NOMO-1 treated with DMSO at 0.1 percent for 48 hours (cell line): Measurements from ENCODE around the gene RHOXF2.
"Not testable (repeated sequence)": the region's sequence is repeated elsewhere in the genome, so short reads cannot be mapped to it uniquely, and the experiment has no call there.

ENCODE experiments used
- DNase-seq: peaks from one replicate; lab custom pipeline; 2025; ENCODE audit not compliant: unreplicated experiment; lab: John Stamatoyannopoulos, UW

Gene RHOXF2

DNA sequence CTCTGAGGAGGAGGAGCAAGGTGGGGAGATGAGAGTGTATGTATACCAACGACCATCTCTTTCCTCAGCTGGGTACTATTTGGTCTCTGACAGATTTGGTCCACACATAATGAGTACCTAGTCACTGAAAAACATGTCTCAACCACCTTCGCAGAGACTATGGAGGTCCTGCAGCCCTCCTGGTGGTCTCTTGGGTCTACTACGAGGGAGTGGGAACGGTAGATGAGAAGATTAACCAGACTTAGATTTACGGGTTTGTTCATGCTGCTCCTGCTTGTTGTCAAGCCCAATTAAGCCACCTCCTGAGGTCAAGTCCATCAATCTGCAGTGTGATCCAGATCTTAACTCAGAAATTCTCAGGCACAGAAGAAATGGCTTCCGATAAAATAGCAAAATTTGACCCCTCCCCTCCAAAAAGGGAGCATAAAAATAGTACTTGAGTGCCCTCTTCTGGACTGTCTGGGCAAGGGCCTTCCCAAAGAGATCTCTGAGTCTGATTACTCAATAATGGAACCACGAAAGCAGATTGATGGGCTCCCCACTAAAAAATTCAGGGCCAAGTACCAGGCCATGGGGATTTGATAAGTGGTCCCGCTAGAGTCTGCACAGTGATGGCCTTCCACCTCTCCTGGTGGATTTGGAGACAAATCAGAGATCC is 38.3 kb downstream of the RHOXF2 start:
- DNase-seq, result not testable (repeated sequence)

GRCh38 chrX:120200851-120201250 is 42.4 kb downstream of the RHOXF2 start:
- DNase-seq, result no peak

DNA sequence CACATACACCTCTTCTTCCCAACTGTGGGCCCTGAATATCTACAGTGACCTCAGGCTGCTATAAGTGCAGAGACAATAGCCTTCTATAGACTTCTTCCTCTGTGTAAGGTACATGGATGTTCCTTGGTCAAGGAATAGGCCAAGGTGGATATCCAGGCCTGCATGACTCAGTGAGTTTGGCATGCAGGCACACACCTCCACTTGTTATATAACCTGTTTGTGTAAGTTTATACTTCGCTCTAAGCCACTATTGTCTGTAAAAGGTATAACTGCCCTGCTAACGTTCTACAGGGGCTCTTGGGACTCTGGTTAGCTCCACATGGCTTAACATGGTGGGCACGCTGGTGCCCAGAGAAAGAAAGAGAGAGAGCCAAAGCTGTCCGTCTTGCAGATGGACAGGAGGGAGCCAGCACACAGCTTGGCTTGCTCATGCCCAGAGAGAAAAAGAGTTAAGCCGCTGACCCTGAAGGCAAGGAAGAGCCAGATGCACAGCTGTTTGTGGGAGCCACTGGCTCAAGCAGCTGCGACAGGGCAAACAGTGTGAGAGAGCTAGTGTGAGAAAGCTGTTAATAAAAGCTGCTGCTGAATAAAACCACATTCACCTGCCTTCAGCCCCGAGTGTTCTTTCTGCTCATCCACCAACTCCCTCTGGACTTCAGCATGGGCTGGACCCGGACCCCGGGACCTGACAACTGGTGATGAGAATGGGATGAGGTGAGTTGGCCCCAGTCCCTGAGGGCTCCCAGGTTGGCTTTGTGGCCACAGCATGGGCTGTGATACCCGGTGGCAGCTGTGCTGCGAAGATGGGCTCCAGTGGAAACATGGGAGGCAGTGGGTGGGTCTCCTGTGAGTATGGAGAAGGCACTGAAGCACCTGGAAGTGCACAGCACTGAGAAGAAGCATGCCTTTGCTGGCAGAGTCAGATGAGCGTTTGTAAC is 47.7 kb downstream of the RHOXF2 start:
- DNase-seq, result no peak

- DNase-seq, result no peak
Measured at GRCh38 chrX:120207009-120207605, 48.7 kb downstream of the RHOXF2 start.

DNA sequence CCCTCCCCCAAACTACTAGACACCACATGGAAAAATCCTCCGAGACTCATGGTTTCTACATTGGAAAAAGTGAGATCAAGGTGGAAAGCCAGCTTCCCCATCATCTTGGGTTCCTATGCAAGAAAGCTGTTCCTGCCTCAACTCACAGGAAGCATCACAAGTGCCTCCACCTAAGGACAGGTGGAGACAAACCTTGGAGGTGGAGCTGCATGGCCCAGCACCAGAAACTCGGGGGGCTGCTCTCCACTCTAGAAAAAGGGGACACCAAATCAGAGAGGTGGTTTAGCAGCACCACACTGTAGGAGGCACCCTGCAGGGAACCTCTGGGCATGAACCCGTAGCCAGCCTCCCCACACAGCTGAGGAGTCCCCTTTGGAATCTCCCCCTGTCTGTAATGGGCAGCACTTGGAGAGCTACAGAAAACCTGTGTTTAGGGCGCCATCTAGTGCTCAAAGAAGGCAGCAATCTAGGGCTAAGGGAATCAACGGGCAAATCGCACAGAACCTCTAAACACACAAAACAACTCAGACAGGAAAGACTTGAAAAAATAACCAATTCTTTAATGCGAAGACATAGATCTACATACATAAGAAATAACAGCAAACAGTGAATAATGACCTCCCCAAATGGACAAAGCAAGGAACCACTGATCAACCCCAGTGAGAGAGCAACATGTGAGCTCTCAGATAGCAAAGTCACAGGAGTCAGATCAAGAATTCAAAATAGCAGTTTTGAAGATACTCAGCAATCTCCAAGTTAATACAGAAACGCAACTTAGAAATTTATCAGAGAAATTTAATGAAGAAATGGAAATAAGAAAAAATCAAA is 55.2 kb downstream of the RHOXF2 start:
- peak; percentile 32 for DNase-seq
